Retinal pigment epithelial cell (primary cell): ENCODE results near the gene PLXNB1.

ENCODE experiments used
- DNase-seq: peaks from one replicate; pipeline ENCODE4 v3.0.0-alpha.2; 2010; ENCODE audit warnings: low read depth
- H3K4me3 ChIP-seq: 2 replicates; pipeline ENCODE4 v1.5.1; 2011; ENCODE audit warnings: mild to moderate bottlenecking, low read length, control low read depth, moderate library complexity
- TF ChIP-seq, protein P1 (sequence below): conservative IDR thresholded peaks from 2 replicates; pipeline ENCODE4 v1.5.1; 2011; ENCODE audit warnings: low read depth, low read length, control low read depth, inconsistent platforms

The PLXNB1 gene

GRCh38 chr3:48409291-48410201, 20.3 kb downstream of the PLXNB1 start:
- no peak for DNase-seq
- TF ChIP-seq, protein P1, sequence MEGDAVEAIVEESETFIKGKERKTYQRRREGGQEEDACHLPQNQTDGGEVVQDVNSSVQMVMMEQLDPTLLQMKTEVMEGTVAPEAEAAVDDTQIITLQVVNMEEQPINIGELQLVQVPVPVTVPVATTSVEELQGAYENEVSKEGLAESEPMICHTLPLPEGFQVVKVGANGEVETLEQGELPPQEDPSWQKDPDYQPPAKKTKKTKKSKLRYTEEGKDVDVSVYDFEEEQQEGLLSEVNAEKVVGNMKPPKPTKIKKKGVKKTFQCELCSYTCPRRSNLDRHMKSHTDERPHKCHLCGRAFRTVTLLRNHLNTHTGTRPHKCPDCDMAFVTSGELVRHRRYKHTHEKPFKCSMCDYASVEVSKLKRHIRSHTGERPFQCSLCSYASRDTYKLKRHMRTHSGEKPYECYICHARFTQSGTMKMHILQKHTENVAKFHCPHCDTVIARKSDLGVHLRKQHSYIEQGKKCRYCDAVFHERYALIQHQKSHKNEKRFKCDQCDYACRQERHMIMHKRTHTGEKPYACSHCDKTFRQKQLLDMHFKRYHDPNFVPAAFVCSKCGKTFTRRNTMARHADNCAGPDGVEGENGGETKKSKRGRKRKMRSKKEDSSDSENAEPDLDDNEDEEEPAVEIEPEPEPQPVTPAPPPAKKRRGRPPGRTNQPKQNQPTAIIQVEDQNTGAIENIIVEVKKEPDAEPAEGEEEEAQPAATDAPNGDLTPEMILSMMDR = no peak
- no peak overlapping the region for H3K4me3 ChIP-seq

- no peak overlapping the region for H3K4me3 ChIP-seq
- TF ChIP-seq, protein P1 = peak; percentile 21
- DNase-seq = no peak
Measured at GRCh38 chr3:48408823-48409281, 21.0 kb downstream of the PLXNB1 start.

DNA sequence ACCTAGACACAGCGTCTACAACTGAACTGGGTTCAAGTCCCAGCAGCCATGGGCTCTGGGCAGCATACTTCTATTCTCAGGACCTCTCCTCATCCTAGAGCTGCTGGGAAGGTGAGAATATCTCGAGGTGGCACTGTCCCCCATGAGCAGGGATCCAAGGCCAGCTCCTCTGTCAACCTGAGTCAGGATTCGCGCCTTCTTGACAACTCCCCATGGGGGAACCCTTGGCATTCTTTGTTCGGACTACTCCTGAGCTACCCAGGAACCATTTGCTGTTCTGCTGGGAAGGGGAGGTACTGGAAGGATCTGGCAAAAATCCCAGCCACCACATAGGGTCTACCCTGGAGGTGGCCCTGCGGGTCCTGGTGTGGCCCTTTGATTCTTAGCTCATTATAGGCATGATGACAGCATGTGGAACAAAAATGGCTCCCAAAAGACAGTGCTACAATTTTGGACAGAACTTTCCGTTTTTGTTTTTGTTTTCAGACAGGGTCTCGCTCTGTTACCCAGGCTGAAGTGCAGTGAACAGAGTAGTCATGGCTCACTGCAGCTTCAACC, 22.3 kb downstream of the PLXNB1 start:
- no peak for DNase-seq

GRCh38 chr3:48406443-48407431, 23.1 kb downstream of the PLXNB1 start:
- TF ChIP-seq, protein P1 = no peak
- H3K4me3 ChIP-seq = no peak overlapping the region
- no peak for DNase-seq

More for the DNA sequence above, 22.3 kb downstream of the PLXNB1 start:
- TF ChIP-seq, protein P1 = no peak
- H3K4me3 ChIP-seq = no peak overlapping the region

- no peak for DNase-seq
- TF ChIP-seq, protein P1 = no peak
- H3K4me3 ChIP-seq = no peak overlapping the region
Measured at GRCh38 chr3:48405971-48406370, 23.9 kb downstream of the PLXNB1 start.

DNA sequence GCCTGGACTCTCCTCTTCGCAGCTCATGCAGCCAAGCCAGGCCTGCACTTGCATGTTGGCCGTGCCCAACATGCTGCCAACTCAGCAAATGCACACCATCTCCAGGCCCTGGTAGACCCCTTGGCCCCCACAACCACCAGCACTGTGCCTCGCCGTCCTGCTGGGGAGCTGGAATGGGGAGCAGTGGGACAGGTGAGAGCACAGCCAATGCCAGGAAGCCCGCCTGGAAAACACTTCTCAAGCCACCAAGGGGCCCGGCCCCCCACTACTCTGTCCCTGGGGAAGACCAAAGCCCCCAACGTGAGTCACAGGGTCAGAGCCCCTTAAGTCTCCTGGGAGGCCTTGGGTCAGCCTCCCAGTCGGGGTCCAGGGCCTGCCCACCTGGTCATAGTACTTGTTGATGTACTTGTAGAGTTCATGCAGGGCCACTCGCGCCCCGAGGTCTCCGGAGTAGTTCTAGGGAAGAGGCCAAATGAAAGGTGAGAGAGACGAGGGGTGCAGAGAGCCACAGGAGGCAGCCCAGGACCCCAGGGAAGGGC, 24.5 kb downstream of the PLXNB1 start:
- no peak for DNase-seq
- no peak overlapping the region for H3K4me3 ChIP-seq
- TF ChIP-seq, protein P1 = no peak
